Liver (tissue), 3 donors: ENCODE data around the gene HES3.

ENCODE experiments used
- CTCF ChIP-seq: fragments of 150-350 bp; IDR thresholded peaks from 2 replicates; pipeline ENCODE4 v1.5.1; 2017; ENCODE audit warnings: improper control_type of control experiment, low read depth, low read length; ENCODE audit not compliant: missing input control
- MAX ChIP-seq: IDR thresholded peaks from 2 replicates; pipeline ENCODE4 v1.6.1; 2016; ENCODE audit warnings: antibody characterized with exemption
- RXRA ChIP-seq, 2 donors: IDR thresholded peaks; 2 replicates each; pipeline ENCODE4 v1.6.1; 2017 to 2018; ENCODE audit warnings: antibody characterized with exemption in 2 of 2, mild to moderate bottlenecking in 1 of 2
- TF ChIP-seq, protein P1 (sequence below): IDR thresholded peaks from 2 replicates; pipeline ENCODE4 v1.6.1; 2016; ENCODE audit warnings: antibody characterized with exemption
- donor health status: healthy.
- donor health status: healthy.

DNA sequence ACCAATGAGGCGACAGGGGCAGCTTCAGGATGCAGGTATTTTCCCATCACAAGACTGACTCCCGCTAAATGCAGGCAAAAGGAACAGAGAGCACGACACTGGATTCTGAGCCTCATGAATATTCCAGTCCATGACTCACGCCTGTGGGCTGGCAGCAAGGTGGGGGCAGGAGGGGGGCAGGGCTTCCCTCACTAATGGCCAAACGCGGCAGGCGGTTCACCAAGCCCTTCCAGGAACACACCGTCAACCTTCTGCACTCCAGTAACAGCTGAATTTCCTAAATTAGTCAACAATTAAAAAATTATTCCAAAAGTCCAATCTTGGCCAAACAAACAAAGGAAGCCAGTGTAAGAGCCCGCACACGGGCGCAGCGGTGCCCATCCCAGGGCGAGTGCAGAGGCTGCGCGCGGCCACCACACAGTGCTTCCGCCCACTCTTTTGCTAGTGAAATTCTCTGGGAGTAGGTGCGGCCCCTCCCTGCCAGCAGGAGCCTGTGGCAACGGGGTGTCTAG lies 29.5 kb downstream of the HES3 start:
- TF ChIP-seq CTCF (no peak), MAX (no peak), RXRA (IDR thresholded peaks at IDR 0.05) (no peak)
- TF ChIP-seq, protein P1, sequence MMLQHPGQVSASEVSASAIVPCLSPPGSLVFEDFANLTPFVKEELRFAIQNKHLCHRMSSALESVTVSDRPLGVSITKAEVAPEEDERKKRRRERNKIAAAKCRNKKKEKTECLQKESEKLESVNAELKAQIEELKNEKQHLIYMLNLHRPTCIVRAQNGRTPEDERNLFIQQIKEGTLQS = no peak
